Naive B cell (primary cell): Measurements from ENCODE around the gene AKAP13. TPM values are rescaled to one million over a fixed set of nuclear protein-coding genes. Genes with fewer than 3 reads are reported as not detected.
"Not testable (repeated sequence)": the region's sequence is repeated elsewhere in the genome, so short reads cannot be mapped to it uniquely, and the experiment has no call there.

Experiments
- ATAC-seq, 2 donors: fragments of 150-1000 bp; cut with Tn5 transposase; 2 replicates each; pipeline ENCODE4 v1.10.0; 2021; ENCODE audit warnings: low read depth in 2 of 2, mild to moderate bottlenecking in 2 of 2, moderate library complexity in 2 of 2
- DNase-seq: peaks from one replicate; pipeline ENCODE4 v3.0.0; 2022
- H3K27ac Mint-ChIP-seq, 6 donors: one replicate each; pipeline ENCODE4 v1.8.0; 2020 to 2022; ENCODE audit warnings: mild to moderate bottlenecking in 6 of 6, mixed read lengths in 6 of 6, moderate library complexity in 5 of 6, inconsistent platforms in 2 of 6
- H3K27me3 Mint-ChIP-seq, 3 donors: one replicate each; pipeline ENCODE4 v1.8.0; 2021 to 2022; ENCODE audit warnings: mixed read lengths in 3 of 3, mild to moderate bottlenecking in 1 of 3
- H3K36me3 Mint-ChIP-seq, 2 donors: one replicate each; pipeline ENCODE4 v1.8.0; 2020 to 2022; ENCODE audit warnings: mixed read lengths in 2 of 2, inconsistent platforms in 1 of 2, mild to moderate bottlenecking in 1 of 2
- H3K4me1 Mint-ChIP-seq, 3 donors: one replicate each; pipeline ENCODE4 v1.8.0; 2020 to 2022; ENCODE audit warnings: mixed read lengths in 3 of 3, inconsistent platforms in 1 of 3, mild to moderate bottlenecking in 1 of 3, moderate library complexity in 1 of 3
- H3K4me3 Mint-ChIP-seq, 8 donors: one replicate each; pipeline ENCODE4 v1.8.0; 2020 to 2022; ENCODE audit warnings: mild to moderate bottlenecking in 8 of 8, mixed read lengths in 8 of 8, moderate library complexity in 8 of 8, inconsistent platforms in 2 of 8
- H3K9me3 Mint-ChIP-seq, 7 donors: one replicate each; pipeline ENCODE4 v1.8.0; 2020 to 2022; ENCODE audit warnings: mixed read lengths in 7 of 7, mild to moderate bottlenecking in 5 of 7, inconsistent platforms in 2 of 7, moderate library complexity in 1 of 7
- polyA plus RNA-seq, 6 donors: library from polyadenylated mRNA; unstranded; fragments of 300-500 nt; fragmentation: Illumina TruSeq; gene quantifications; one replicate each; pipeline ENCODE4 v1.2.3, GENCODE V29; 2021; ENCODE audit warnings: low read depth in 6 of 6

AKAP13 gene
- polyA plus RNA-seq, 6 donors from 2014 or later, result 63.4 to 185 (median 122) TPM

- Mint-ChIP-seq H3K27me3 (no peaks in the 10 kb centered on the region), H3K27ac (peak overlapping the region; percentile 3 to 92 (median 37)), H3K4me1 (peaks cover 58 to 93% (median 75%) of the 10 kb centered on the region in 3 donors)
Observed at GRCh38 chr15:85527895-85528294, 147.5 kb downstream of the AKAP13 start.

GRCh38 chr15:85530079-85530478 is 149.7 kb downstream of the AKAP13 start:
- Mint-ChIP-seq H3K27me3 (no peaks in the 10 kb centered on the region), H3K4me3 (no peak overlapping the region), H3K4me1 (peaks cover 67 to 99% (median 81%) of the 10 kb centered on the region in 3 donors), H3K27ac (peak overlapping the region in 5 of 6 donors; percentile 13 to 92 (median 56)), H3K9me3 (no peaks in the 10 kb centered on the region), H3K36me3 (peaks cover 7 to 11% of the 10 kb centered on the region in 2 donors)
- no peak for ATAC-seq
- no peak for DNase-seq

More at GRCh38 chr15:85527895-85528294, 147.5 kb downstream of the AKAP13 start:
- DNase-seq (no peak), ATAC-seq (peak; percentile 34 to 45)
- Mint-ChIP-seq H3K4me3 (peak overlapping the region in 3 of 8 donors; percentile 8 to 22 (median 14)), H3K36me3 (peaks cover 7 to 12% of the 10 kb centered on the region in 2 donors), H3K9me3 (no peaks in the 10 kb centered on the region)

DNA sequence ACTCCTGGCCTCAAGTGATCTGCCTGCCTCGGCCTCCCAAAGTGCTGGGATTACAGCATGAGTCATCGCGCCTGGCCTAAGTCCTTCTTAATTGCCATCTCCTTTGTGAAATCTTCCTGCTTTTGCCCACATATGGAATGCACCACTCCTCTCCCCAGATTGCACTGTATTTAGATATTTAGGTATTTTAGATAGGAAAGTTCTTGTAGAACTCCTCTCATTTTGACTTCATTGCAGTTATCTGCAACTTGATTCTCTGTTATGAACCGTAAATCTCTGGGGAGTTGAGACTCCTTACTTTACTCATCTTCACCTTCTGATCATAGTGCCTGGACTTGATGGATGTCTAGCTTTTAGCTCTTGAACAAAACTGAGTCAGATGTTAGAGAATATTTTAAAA is 150.7 kb downstream of the AKAP13 start:
- DNase-seq (no peak), ATAC-seq (no peak)
- Mint-ChIP-seq H3K27ac (peak overlapping the region in 4 of 6 donors; percentile 8 to 93 (median 89)), H3K36me3 (peaks cover 7 to 11% of the 10 kb centered on the region in 2 donors), H3K27me3 (no peaks in the 10 kb centered on the region), H3K4me1 (peaks cover 68 to 99% (median 83%) of the 10 kb centered on the region in 3 donors), H3K4me3 (no peak overlapping the region), H3K9me3 (no peaks in the 10 kb centered on the region)

DNA sequence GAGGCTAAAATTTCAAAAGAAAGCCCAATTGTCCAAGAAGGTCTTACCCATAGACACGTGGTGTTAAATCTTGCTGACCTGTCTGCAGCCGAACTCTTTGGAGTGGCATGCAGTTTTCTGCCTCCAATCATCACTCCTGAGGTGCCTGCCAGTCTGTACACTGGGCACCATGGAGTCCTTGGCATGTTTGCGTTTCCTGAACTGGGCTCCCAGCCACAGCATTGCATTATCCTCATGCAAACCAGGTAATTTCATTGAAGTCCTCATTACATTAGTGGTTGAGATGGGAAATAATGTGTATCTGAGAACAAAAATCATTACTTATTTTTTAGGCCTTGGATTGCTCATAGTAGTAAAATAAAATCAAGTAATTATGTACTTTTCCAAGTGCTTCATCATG is 152.3 kb downstream of the AKAP13 start:
- peak overlapping the region in 5 of 8 donors; percentile 32 to 83 (median 38) for H3K4me3 Mint-ChIP-seq
- DNase-seq (no peak), ATAC-seq (no peak)

DNA sequence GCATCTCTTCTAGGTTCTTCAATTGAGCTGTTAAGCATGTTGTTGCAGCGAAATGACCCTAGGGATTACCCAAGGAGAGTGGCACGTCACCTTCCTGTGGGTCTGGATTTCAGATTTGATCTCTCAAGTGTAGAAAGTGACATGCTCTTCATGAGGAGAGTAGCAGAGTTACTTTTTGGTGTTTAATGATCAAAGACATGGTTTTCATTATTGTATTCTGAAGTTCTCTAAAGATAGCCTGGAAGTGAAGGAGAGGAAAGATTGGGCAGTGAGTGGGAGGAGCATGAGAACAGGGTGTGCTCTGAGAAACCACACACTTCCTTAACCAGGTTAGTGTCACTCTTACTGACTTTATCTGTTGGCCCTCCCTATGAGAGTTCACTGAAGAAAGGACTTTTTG is 153.6 kb downstream of the AKAP13 start:
- peak overlapping the region; percentile 92 to 99 (median 96) for H3K27ac Mint-ChIP-seq

More for the DNA sequence above, 152.3 kb downstream of the AKAP13 start:
- H3K9me3 Mint-ChIP-seq, result no peaks in the 10 kb centered on the region
- H3K27me3 Mint-ChIP-seq, result no peaks in the 10 kb centered on the region
- H3K4me1 Mint-ChIP-seq, result peaks cover 65 to 97% (median 79%) of the 10 kb centered on the region in 3 donors
- peak overlapping the region in 5 of 6 donors; percentile 9 to 92 (median 88) for H3K27ac Mint-ChIP-seq
- H3K36me3 Mint-ChIP-seq, result peaks cover 7 to 11% of the 10 kb centered on the region in 2 donors

GRCh38 chr15:85535533-85536330 is 155.3 kb downstream of the AKAP13 start:
- H3K36me3 Mint-ChIP-seq, result peaks cover 0 to 11% of the 10 kb centered on the region in 2 donors
- peaks cover 73 to 98% (median 90%) of the 10 kb centered on the region in 3 donors for H3K4me1 Mint-ChIP-seq
- peak; percentile 49 for DNase-seq
- not testable (repeated sequence) for H3K27me3 Mint-ChIP-seq, H3K9me3 Mint-ChIP-seq
- ATAC-seq, result peak; percentile 45 to 56
- H3K27ac Mint-ChIP-seq, result peak overlapping the region; percentile 92 to 99 (median 96)
- H3K4me3 Mint-ChIP-seq, result peak overlapping the region; percentile 51 to 86 (median 77)

More for the DNA sequence above, 153.6 kb downstream of the AKAP13 start:
- H3K4me1 Mint-ChIP-seq, result peaks cover 64 to 98% (median 82%) of the 10 kb centered on the region in 3 donors
- H3K4me3 Mint-ChIP-seq, result peak overlapping the region; percentile 25 to 86 (median 80)
- peak; percentile 77 to 79 for ATAC-seq
- no peaks in the 10 kb centered on the region for H3K27me3 Mint-ChIP-seq
- peaks cover 7 to 11% of the 10 kb centered on the region in 2 donors for H3K36me3 Mint-ChIP-seq
- no peaks in the 10 kb centered on the region for H3K9me3 Mint-ChIP-seq
- DNase-seq, result peak; percentile 60

DNA sequence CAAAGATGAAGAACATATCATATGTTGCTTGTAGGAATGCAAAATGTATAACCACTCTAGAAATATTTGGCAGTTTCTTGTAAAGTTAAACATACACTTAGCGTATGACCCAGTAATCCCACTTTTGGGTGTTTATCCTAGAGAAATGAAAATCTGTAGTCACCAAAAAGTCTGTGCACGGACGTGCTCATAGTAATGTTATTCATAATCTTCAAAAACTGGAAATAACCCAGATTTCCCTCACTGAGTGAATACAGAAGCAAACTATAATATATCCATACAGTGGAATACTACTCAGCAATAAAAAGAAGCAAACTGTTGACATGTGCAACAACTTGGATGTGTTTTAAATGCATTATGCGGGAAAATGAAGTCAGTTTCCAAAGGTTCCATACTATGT is 155.9 kb downstream of the AKAP13 start:
- peak overlapping the region; percentile 51 to 86 (median 77) for H3K4me3 Mint-ChIP-seq
- DNase-seq (no peak), ATAC-seq (no peak)
- H3K27me3 Mint-ChIP-seq, result no peaks in the 10 kb centered on the region
- H3K27ac Mint-ChIP-seq, result peak overlapping the region; percentile 92 to 99 (median 96)
- no peaks in the 10 kb centered on the region for H3K9me3 Mint-ChIP-seq
- peaks cover 0 to 7% of the 10 kb centered on the region in 2 donors for H3K36me3 Mint-ChIP-seq
- H3K4me1 Mint-ChIP-seq, result peaks cover 74 to 98% (median 90%) of the 10 kb centered on the region in 3 donors

DNA sequence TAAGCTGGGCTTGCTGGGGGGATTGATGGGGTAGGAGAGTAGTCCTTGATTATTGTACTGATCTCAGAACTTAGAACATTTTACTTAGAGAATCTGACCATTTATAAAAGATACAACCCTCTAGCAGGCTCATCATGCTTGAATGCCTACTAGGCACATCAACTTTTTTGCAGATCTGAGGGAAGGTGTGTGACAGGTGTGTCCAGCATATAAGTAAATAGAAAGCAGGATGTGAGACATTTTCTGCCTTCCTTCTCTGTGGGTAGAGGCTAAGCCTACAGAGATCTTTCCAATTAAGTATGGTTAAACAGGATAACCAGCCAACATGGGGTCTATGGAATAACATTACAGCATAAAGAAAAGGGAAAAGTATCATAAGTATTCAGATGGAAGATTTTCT is 159.1 kb downstream of the AKAP13 start:
- DNase-seq (no peak), ATAC-seq (peak; percentile 19 to 24)
- Mint-ChIP-seq H3K9me3 (no peaks in the 10 kb centered on the region), H3K27me3 (no peaks in the 10 kb centered on the region), H3K4me3 (peak overlapping the region; percentile 4 to 80 (median 66)), H3K27ac (peak overlapping the region; percentile 54 to 95 (median 88)), H3K36me3 (peaks cover 0 to 9% of the 10 kb centered on the region in 2 donors), H3K4me1 (peaks cover 76 to 94% (median 86%) of the 10 kb centered on the region in 3 donors)

GRCh38 chr15:85540085-85540797 is 159.8 kb downstream of the AKAP13 start:
- ATAC-seq (peak; percentile 40 to 49), DNase-seq (peak; percentile 25)
- peaks cover 72 to 91% (median 80%) of the 10 kb centered on the region in 3 donors for H3K4me1 Mint-ChIP-seq
- H3K27ac Mint-ChIP-seq, result peak overlapping the region; percentile 55 to 95 (median 75)
- peak overlapping the region; percentile 28 to 80 (median 69) for H3K4me3 Mint-ChIP-seq
- H3K36me3 Mint-ChIP-seq, result peaks cover 0 to 16% of the 10 kb centered on the region in 2 donors
- H3K27me3 Mint-ChIP-seq, result no peaks in the 10 kb centered on the region
- no peaks in the 10 kb centered on the region for H3K9me3 Mint-ChIP-seq

DNA sequence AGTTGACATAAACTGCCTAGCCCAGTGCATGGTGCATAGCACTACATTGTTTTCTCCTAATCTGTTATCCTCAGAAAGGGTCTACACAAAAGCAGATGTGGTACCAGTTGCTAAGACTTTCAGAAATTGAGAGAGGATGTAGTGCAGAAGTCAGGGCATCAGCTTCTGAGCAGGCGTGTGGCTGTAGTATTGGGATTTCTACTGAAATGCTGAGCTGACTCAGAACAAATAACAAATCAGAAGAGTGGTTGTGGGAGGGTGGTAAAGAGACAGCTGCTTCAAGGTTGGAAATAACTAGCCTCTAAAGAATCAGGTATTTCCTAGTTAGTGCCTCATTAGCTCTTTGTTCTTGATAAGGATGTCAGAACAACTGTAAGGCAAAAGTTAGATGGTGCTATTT is 161.3 kb downstream of the AKAP13 start:
- Mint-ChIP-seq H3K9me3 (no peaks in the 10 kb centered on the region), H3K4me3 (peak overlapping the region in 3 of 8 donors; percentile 8 to 70 (median 26))
- ATAC-seq, result peak in 1 of 2 donors; percentile 12

DNA sequence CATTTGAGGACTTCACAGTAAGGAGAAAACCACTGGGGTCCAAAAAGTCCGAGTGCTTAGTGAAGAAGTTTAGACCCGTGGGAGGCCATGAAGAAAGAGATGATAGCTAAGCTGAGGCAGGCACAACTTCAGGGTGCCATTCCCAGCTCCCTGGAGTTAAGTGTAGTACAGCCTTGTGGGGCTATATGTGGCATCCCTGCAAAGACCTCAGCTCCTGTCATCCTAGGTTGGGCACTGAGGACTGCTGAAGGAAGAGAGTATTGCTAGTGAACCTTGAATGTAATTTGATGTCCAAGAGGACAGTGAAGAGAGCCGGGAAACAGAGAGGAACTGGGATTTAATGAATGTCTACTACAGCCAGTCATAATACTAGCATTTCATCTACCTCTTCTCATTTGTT is 162.1 kb downstream of the AKAP13 start:
- no peak for ATAC-seq
- no peaks in the 10 kb centered on the region for H3K27me3 Mint-ChIP-seq
- H3K27ac Mint-ChIP-seq, result peak overlapping the region in 5 of 6 donors; percentile 24 to 97 (median 92)
- peaks cover 63 to 81% (median 79%) of the 10 kb centered on the region in 3 donors for H3K4me1 Mint-ChIP-seq
- peak overlapping the region in 4 of 8 donors; percentile 35 to 66 (median 52) for H3K4me3 Mint-ChIP-seq
- peaks cover 6 to 28% of the 10 kb centered on the region in 2 donors for H3K36me3 Mint-ChIP-seq
- DNase-seq, result no peak
- H3K9me3 Mint-ChIP-seq, result no peaks in the 10 kb centered on the region

More for the DNA sequence above, 161.3 kb downstream of the AKAP13 start:
- Mint-ChIP-seq H3K27ac (peak overlapping the region in 3 of 6 donors; percentile 42 to 91 (median 53)), H3K27me3 (no peaks in the 10 kb centered on the region), H3K4me1 (peaks cover 65 to 79% (median 75%) of the 10 kb centered on the region in 3 donors), H3K36me3 (peaks cover 6 to 24% of the 10 kb centered on the region in 2 donors)
- DNase-seq, result no peak

DNA sequence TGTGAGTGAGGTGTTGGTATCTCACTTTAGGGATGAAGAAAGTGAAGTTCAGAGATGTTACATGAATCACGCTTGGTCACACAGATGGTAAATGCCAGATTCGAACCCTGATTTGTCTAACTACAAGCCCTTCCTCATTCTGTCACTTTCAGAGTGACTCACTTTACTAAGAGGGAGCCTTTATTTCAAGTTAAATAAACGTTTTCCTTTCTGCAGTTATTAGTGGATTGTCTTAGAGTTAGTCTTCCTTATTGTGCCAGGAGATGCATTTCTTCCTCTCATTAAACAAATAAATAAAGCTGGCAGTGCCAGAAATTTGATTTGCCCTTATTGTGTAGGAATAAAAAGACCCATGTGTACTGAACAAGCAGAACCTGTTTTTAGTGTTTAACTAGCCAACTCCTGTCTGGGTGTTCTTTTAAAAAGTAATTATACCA is 162.5 kb downstream of the AKAP13 start:
- Mint-ChIP-seq H3K27me3 (no peaks in the 10 kb centered on the region), H3K4me3 (peak overlapping the region in 4 of 8 donors; percentile 10 to 70 (median 62)), H3K4me1 (peaks cover 65 to 80% (median 79%) of the 10 kb centered on the region in 3 donors), H3K27ac (peak overlapping the region in 5 of 6 donors; percentile 12 to 97 (median 92)), H3K9me3 (no peaks in the 10 kb centered on the region), H3K36me3 (peaks cover 6 to 28% of the 10 kb centered on the region in 2 donors)
- no peak for DNase-seq
- ATAC-seq, result peak in 1 of 2 donors; percentile 16

- no peaks in the 10 kb centered on the region for H3K27me3 Mint-ChIP-seq
- peaks cover 6 to 28% of the 10 kb centered on the region in 2 donors for H3K36me3 Mint-ChIP-seq
- ATAC-seq (peak; percentile 79 to 81), DNase-seq (peak; percentile 36)
- no peaks in the 10 kb centered on the region for H3K9me3 Mint-ChIP-seq
- peak overlapping the region in 7 of 8 donors; percentile 27 to 87 (median 67) for H3K4me3 Mint-ChIP-seq
- H3K27ac Mint-ChIP-seq, result peak overlapping the region; percentile 80 to 93 (median 91)
- peaks cover 63 to 76% (median 73%) of the 10 kb centered on the region in 3 donors for H3K4me1 Mint-ChIP-seq
Observed at GRCh38 chr15:85543741-85544155, 163.3 kb downstream of the AKAP13 start.
